ENCODE results near the gene PCP4.

PCP4 gene

GRCh38 chr21:39923476-39923875 lies 56.2 kb downstream of the PCP4 start:
- no peak for DNase-seq (ENCODE audit: low read depth in 2 of 2)

- DNase-seq (ENCODE audit: low read depth in 2 of 2), result no peak
These were observed 57.5 kb downstream of the PCP4 start for GRCh38 chr21:39924577-39925308.

GRCh38 chr21:39927304-39927886 lies 60.2 kb downstream of the PCP4 start:
- DNase-seq (ENCODE audit: low read depth in 2 of 2), result no peak

- no peak for DNase-seq (ENCODE audit: low read depth in 2 of 2)
These were observed 65.1 kb downstream of the PCP4 start for GRCh38 chr21:39932335-39932734.

GRCh38 chr21:39934895-39935294 lies 67.7 kb downstream of the PCP4 start:
- DNase-seq (ENCODE audit: low read depth in 2 of 2), result no peak

- DNase-seq (ENCODE audit: low read depth in 2 of 2), result no peak
These were observed 68.5 kb downstream of the PCP4 start for GRCh38 chr21:39935716-39936115.

GRCh38 chr21:39938086-39938625 lies 70.9 kb downstream of the PCP4 start:
- no peak for DNase-seq (ENCODE audit: low read depth in 2 of 2)

- no peak for DNase-seq (ENCODE audit: low read depth in 2 of 2)
These were observed 79.0 kb downstream of the PCP4 start for GRCh38 chr21:39946199-39946598.

- DNase-seq (ENCODE audit: low read depth in 2 of 2), result no peak
These were observed 79.8 kb downstream of the PCP4 start for GRCh38 chr21:39947031-39947430.

- no peak for DNase-seq (ENCODE audit: low read depth in 2 of 2)
These were observed 84.2 kb downstream of the PCP4 start for GRCh38 chr21:39951183-39952101.

- no peak for DNase-seq (ENCODE audit: low read depth in 2 of 2)
These were observed 85.0 kb downstream of the PCP4 start for GRCh38 chr21:39952265-39952664.

- no peak for DNase-seq (ENCODE audit: low read depth in 2 of 2)
These were observed 87.3 kb downstream of the PCP4 start for GRCh38 chr21:39954570-39954969.

GRCh38 chr21:39955326-39955725 lies 88.1 kb downstream of the PCP4 start:
- DNase-seq (ENCODE audit: low read depth in 2 of 2), result no peak

GRCh38 chr21:39956586-39956985 lies 89.3 kb downstream of the PCP4 start:
- no peak for DNase-seq (ENCODE audit: low read depth in 2 of 2)

- no peak for DNase-seq (ENCODE audit: low read depth in 2 of 2)
These were observed 91.5 kb downstream of the PCP4 start for GRCh38 chr21:39958731-39959130.

- DNase-seq (ENCODE audit: low read depth in 2 of 2), result peak; percentile 13 to 15
These were observed 94.0 kb downstream of the PCP4 start for GRCh38 chr21:39961251-39961650.

GRCh38 chr21:39965026-39965425 lies 97.8 kb downstream of the PCP4 start:
- no peak for DNase-seq (ENCODE audit: low read depth in 2 of 2)

GRCh38 chr21:39966786-39967185 lies 99.5 kb downstream of the PCP4 start:
- no peak for DNase-seq (ENCODE audit: low read depth in 2 of 2)

GRCh38 chr21:39968010-39968409 lies 100.8 kb downstream of the PCP4 start:
- DNase-seq (ENCODE audit: low read depth in 2 of 2), result no peak

- no peak for DNase-seq (ENCODE audit: low read depth in 2 of 2)
These were observed 102.6 kb downstream of the PCP4 start for GRCh38 chr21:39969691-39970364.

GRCh38 chr21:39971956-39972355 lies 104.7 kb downstream of the PCP4 start:
- DNase-seq (ENCODE audit: low read depth in 2 of 2), result no peak

- DNase-seq (ENCODE audit: low read depth in 2 of 2), result no peak
These were observed 105.2 kb downstream of the PCP4 start for GRCh38 chr21:39972471-39972870.
